ENCODE measurements around the gene SMDT1.
A peak's percentile ranks its signal among the peaks of the same experiment; 100 is the strongest.

- no peak for TF ChIP-seq EZH2 (IDR thresholded peaks at IDR 0.05; ENCODE audit: low read depth, unreplicated experiment)
- TF ChIP-seq CTCF (conservative IDR thresholded peaks at IDR 0.05; ENCODE audit: low read depth in 2 of 2), result peak; percentile 65 to 71
- no peak for TF ChIP-seq CREB1 (CRISPR knock-in tag; IDR thresholded peaks at IDR 0.05; ENCODE audit: low read depth)
- TF ChIP-seq POLR2AphosphoS5 (IDR thresholded peaks at IDR 0.05; ENCODE audit: low read depth), result no peak
- no peak for TF ChIP-seq EZH2phosphoT487 (IDR thresholded peaks at IDR 0.05; ENCODE audit: unreplicated experiment)
These were observed 35.2 kb downstream of the SMDT1 start for GRCh38 chr22:42114721-42115120.

Data from GM23338 (cell line).